Measurements from ENCODE around the gene BRD3OS. TPM values are rescaled to one million over a fixed set of nuclear protein-coding genes. Genes with fewer than 3 reads are reported as not detected.

The BRD3OS gene
- total RNA-seq (2021) (16.2 to 16.9 TPM (median 16.6 TPM) in 3 replicates), Bru-seq, nascent RNA (percentile 58 among the genes with signal in this experiment)
- long read RNA-seq, experiment 1, full-length matches to known transcripts = 71 of 89 reads
- long read RNA-seq, experiment 1, partial matches to known transcripts = 9 of 89 reads
- long read RNA-seq, experiment 1, other reads (novel, unspliced or antisense) = 9 of 89 reads
- long read RNA-seq, experiment 2, full-length matches to known transcripts = 4 of 11 reads
- long read RNA-seq, experiment 2, partial matches to known transcripts = 3 of 11 reads
- long read RNA-seq, experiment 2, other reads (novel, unspliced or antisense) = 4 of 11 reads
- long read RNA-seq, experiment 3, full-length matches to known transcripts = 11 of 23 reads
- long read RNA-seq, experiment 3, partial matches to known transcripts = 1 of 23 reads
- long read RNA-seq, experiment 3, other reads (novel, unspliced or antisense) = 11 of 23 reads

DNA sequence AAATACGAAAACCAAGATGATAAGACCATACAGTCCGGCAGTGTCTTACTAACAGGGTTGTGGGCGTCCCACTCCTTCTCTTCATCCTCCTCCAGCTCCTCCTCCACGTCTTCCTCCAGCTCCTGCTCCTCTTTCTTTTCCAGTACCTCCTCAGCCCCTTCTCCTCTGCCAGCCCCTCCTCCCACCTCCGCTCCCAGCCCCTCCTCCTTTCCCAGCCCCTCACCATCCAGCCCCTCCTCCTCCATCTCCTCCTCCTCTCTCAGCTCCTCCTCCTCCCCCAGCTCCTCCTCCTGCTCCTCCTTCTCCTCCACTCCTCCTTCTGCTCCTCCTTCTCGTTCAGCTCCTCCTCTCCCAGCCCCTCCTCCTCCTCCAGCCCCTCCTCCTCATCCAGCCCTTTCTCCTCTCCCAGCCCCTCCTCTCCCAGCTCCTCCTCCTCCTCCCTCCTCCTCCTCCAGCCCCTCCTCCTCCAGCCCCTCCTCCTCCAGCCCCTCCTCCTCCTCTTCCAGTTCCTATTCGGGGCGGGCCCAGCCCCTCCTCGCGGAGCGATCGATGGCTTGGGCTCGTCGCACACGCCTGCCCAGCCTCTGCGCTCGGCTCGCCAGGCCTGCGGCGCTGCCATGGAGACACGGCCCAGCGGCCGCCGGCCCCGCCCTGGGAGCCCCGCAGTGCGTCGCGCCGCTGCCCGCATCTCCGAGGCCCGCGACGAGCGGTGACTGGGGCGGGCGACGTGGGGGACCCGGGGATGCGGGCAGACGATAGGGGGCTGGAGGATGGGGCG is at the start of gene BRD3OS:
Gene BRD3OS, plus strand, starts transcription at position 654 of the 778 bp plus-strand sequence. CDS start 1,267 bp downstream, outside the sequence.
- peaks cover 10% of the 10 kb centered on the region; the same call in 1 of the 2 replicates for H3K4me1 Mint-ChIP-seq
- ATAC-seq (peak; percentile 96), DNase-seq (ENCODE audit: low spot score) (peak; percentile 95)
- no peaks in the 10 kb centered on the region for H3K27me3 Mint-ChIP-seq (ENCODE audit: low read depth)
- TF ChIP-seq ETV6 (CRISPR knock-in tag; IDR thresholded peaks at IDR 0.05) (peak; percentile 88), CBFB (CRISPR knock-in tag; IDR thresholded peaks at IDR 0.05; ENCODE audit: low read depth) (0 out of 2 replicates have a peak, but pooled peaks have one; percentile 68), ZNF263 (CRISPR knock-in tag; IDR thresholded peaks at IDR 0.05; ENCODE audit: low read depth) (peak; percentile 96), FOXK1 (CRISPR knock-in tag; IDR thresholded peaks at IDR 0.05) (peak; percentile 90), MXD4 (CRISPR knock-in tag; IDR thresholded peaks at IDR 0.05; ENCODE audit: borderline replicate concordance) (no peak), FOXP1 (CRISPR knock-in tag; IDR thresholded peaks at IDR 0.05; ENCODE audit: borderline replicate concordance) (0 out of 2 replicates have a peak, but pooled peaks have one; percentile 26), TCF7 (CRISPR knock-in tag; IDR thresholded peaks at IDR 0.05; ENCODE audit: low read depth) (no peak), SP1 (CRISPR knock-in tag; conservative IDR thresholded peaks at IDR 0.05) (peak; percentile 99), NR1H2 (CRISPR knock-in tag; IDR thresholded peaks at IDR 0.05) (no peak), PRDM15 (CRISPR knock-in tag; IDR thresholded peaks at IDR 0.05) (peak; percentile 96), ZBTB21 (CRISPR knock-in tag; IDR thresholded peaks at IDR 0.05; ENCODE audit: borderline replicate concordance) (0 out of 2 replicates have a peak, but pooled peaks have one; percentile 38)
- TF ChIP-seq, protein P1, sequence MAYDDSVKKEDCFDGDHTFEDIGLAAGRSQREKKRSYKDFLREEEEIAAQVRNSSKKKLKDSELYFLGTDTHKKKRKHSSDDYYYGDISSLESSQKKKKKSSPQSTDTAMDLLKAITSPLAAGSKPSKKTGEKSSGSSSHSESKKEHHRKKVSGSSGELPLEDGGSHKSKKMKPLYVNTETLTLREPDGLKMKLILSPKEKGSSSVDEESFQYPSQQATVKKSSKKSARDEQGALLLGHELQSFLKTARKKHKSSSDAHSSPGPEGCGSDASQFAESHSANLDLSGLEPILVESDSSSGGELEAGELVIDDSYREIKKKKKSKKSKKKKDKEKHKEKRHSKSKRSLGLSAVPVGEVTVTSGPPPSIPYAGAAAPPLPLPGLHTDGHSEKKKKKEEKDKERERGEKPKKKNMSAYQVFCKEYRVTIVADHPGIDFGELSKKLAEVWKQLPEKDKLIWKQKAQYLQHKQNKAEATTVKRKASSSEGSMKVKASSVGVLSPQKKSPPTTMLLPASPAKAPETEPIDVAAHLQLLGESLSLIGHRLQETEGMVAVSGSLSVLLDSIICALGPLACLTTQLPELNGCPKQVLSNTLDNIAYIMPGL (CRISPR knock-in tag; IDR thresholded peaks at IDR 0.05) = peak; percentile 23; the same call in 1 of the 2 replicates
- TF ChIP-seq, protein P2, sequence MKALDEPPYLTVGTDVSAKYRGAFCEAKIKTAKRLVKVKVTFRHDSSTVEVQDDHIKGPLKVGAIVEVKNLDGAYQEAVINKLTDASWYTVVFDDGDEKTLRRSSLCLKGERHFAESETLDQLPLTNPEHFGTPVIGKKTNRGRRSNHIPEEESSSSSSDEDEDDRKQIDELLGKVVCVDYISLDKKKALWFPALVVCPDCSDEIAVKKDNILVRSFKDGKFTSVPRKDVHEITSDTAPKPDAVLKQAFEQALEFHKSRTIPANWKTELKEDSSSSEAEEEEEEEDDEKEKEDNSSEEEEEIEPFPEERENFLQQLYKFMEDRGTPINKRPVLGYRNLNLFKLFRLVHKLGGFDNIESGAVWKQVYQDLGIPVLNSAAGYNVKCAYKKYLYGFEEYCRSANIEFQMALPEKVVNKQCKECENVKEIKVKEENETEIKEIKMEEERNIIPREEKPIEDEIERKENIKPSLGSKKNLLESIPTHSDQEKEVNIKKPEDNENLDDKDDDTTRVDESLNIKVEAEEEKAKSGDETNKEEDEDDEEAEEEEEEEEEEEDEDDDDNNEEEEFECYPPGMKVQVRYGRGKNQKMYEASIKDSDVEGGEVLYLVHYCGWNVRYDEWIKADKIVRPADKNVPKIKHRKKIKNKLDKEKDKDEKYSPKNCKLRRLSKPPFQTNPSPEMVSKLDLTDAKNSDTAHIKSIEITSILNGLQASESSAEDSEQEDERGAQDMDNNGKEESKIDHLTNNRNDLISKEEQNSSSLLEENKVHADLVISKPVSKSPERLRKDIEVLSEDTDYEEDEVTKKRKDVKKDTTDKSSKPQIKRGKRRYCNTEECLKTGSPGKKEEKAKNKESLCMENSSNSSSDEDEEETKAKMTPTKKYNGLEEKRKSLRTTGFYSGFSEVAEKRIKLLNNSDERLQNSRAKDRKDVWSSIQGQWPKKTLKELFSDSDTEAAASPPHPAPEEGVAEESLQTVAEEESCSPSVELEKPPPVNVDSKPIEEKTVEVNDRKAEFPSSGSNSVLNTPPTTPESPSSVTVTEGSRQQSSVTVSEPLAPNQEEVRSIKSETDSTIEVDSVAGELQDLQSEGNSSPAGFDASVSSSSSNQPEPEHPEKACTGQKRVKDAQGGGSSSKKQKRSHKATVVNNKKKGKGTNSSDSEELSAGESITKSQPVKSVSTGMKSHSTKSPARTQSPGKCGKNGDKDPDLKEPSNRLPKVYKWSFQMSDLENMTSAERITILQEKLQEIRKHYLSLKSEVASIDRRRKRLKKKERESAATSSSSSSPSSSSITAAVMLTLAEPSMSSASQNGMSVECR (CRISPR knock-in tag; IDR thresholded peaks at IDR 0.05; ENCODE audit: borderline replicate concordance) = peak; percentile 27; the same call in 1 of the 2 replicates
- peak within 1 kb of the TSS; percentile 68 for H3K4me3 Mint-ChIP-seq
- H3K36me3 Mint-ChIP-seq = peaks cover 2% of the 10 kb centered on the region
- no peak within 1 kb of the TSS for H3K27ac Mint-ChIP-seq
- ChIA-PET CTCF (interaction anchor here (0.6 to 2.8 kb wide), 19 partner anchors 19 to 786 kb away, joined by 3 to 24 read pairs (median 4); partner anchors contain the start of gene SARDH), POLR2A (interaction anchor here (0.5 to 1.2 kb wide), 4 partner anchors 26 to 265 kb away, joined by 3 to 4 read pairs (median 4); no protein-coding TSS in a partner anchor)
- no peaks in the 10 kb centered on the region for H3K9me3 Mint-ChIP-seq

Measured in WTC11 (cell line).